NCI-H446 (cell line): ENCODE measurements around the gene CTNNAL1.

ENCODE experiments used
- DNase-seq, 2 experiments: peaks; one replicate each; lab custom pipeline; 2025; lab: John Stamatoyannopoulos, UW

CTNNAL1 gene

DNA sequence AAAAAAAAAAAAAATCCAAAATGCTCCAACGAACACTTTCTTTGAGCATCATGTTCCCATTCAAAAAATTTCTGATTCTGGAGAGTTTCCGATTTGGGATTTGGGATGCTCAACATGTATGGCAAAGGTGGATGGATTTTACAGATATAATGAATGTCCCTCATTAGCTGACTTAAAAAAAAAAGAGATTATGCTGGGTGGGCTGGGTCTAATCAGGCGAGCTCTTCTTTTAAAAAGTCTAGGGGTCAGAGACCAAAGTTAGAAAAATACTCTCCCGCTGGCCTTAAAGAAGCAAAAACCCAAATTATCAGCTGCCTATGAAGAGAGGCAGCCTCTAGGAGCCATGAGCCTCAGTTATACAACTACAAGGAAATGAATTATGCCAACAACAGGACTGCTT lies 15.2 kb upstream of the CTNNAL1 start:
- DNase-seq = no peak

DNA sequence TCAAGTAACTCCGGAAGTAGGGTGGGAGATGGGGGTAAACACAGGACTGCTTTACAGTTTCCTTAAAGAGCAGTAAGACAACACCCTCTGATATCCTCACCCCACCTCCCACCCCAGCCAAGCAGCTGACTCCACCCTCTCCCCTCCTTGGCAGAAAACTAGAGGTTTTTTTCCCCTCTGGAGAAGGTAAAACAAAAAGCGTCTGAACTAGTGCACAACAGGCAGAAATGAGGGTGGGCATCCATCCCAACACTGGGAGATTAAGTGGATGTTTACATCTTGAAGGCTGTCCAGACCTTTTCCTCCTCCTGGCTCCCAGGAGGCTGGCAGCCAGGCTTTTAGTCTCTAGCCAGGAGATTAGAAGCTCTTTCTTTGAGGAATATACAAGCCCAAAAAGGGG lies 13.9 kb upstream of the CTNNAL1 start:
- DNase-seq = peak in 1 of 2 experiments; percentile 17

GRCh38 chr9:109026306-109026705 lies 13.0 kb upstream of the CTNNAL1 start:
- no peak for DNase-seq

- DNase-seq = no peak
Observed at GRCh38 chr9:109022873-109023272, 9.6 kb upstream of the CTNNAL1 start.

DNA sequence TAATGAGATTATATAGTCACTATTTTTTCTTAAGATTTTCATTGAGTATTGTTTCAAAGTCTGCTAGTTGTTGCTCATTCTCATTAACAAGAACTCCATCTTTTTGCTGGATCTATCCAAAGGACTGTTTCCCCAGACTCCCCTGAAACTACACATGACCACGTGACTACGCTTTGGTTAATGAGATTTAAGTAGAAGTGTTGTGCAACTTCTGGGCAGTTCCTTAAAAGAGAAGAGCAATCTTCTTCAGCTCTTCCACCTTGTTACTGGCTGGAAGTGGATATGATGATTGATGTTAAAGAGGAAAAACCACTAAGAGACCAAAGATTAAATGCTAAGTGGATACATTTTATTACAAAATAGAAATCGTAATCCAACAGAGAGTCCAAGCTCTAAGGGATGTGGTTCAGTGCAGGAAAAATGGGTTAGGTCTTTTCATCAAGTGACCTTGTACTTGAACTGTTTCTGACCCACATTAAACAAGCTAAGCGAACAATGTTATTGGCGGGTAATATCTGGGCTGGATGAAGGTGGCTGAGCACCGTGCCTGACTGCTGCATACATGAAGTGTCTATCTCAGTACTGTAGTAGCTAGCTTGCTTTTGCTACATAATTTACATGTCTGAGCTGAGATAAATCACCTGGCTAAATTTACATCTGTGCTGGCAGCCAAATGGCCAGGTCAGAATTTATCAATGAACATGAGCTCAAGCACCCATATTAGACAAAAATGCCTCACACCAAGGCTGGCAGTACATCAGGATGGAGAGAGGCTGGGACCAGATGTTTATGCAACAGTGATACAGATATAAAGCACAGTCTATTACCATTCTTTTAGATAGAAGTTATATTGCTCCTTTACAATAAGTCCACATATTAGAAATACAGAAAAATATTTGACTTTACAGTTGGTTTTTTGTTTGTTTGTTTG lies 7.5 kb upstream of the CTNNAL1 start:
- DNase-seq = no peak

GRCh38 chr9:109020113-109020512 lies 6.8 kb upstream of the CTNNAL1 start:
- DNase-seq = no peak

- no peak for DNase-seq
Observed at GRCh38 chr9:109019420-109019819, 6.1 kb upstream of the CTNNAL1 start.

DNA sequence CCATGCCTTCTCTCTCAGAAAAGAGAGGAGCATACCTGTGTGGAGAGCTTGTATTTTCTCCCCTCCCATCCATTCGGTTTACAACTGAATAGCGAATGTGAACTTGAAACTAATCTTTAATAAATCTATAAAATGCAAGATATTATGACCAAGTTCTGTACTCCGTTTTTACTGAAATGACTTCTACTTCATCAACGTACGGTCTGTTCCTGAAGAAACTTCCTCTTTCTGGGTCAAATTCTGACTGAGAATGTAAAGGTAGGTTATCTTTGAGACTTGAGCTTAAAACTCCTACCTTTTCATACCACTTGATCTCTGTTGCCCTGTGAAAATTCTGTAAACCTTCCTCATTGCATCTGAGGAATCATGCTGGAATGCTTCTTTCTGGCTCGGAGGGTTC lies 4.2 kb upstream of the CTNNAL1 start:
- DNase-seq = no peak

DNA sequence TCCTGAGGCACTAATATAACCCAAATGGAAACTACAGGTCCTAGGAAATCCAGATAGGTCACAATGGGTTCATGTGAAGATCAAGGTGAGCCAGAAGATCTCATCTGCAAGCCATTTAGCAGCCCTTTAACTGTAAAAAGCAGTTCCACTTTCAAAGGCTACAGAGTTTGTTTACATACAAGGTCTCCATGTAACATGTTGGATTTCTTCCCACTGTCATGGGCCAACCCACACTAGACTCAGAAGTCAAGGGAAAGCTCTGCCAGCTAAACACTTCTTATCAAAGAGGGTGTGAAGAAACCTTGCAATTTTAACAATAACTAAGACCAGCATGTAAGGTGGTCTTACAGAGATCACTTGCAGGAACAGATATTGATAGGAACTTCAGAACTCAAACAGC lies 3.8 kb upstream of the CTNNAL1 start:
- peak in 1 of 2 experiments; percentile 0 for DNase-seq

- DNase-seq = no peak
Observed at GRCh38 chr9:109016132-109016531, 2.8 kb upstream of the CTNNAL1 start.

DNA sequence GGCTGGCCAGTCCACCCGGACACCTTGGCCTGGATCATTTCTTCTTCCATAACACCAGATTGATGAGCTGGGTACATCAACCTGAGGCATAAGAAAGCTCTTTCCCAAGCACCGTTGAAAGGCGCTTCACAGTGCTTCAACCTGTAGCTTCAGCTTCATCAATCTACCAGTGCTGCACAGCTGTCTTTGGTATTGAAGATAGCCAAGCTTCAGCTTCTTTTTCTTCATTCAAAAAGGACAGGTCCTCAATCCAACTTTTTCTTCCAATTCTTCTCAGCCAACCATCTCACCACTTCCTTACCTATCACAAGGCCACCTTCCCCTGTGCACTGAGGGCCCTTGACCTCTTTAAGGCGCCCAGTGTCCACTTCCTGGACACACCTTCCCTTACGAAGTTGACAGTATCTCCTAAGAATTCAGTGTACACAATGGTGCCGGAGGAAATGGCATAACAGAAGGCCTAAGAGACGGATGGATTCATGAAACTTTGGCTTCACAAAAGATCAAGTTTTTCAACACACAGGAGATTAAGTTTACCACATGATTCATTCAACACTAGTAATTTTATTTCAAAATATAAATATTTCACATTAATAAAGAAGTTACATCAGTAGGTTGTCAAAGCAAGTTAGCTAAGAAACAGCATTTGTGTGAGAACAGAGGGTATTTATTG lies 1.4 kb upstream of the CTNNAL1 start:
- no peak for DNase-seq

DNA sequence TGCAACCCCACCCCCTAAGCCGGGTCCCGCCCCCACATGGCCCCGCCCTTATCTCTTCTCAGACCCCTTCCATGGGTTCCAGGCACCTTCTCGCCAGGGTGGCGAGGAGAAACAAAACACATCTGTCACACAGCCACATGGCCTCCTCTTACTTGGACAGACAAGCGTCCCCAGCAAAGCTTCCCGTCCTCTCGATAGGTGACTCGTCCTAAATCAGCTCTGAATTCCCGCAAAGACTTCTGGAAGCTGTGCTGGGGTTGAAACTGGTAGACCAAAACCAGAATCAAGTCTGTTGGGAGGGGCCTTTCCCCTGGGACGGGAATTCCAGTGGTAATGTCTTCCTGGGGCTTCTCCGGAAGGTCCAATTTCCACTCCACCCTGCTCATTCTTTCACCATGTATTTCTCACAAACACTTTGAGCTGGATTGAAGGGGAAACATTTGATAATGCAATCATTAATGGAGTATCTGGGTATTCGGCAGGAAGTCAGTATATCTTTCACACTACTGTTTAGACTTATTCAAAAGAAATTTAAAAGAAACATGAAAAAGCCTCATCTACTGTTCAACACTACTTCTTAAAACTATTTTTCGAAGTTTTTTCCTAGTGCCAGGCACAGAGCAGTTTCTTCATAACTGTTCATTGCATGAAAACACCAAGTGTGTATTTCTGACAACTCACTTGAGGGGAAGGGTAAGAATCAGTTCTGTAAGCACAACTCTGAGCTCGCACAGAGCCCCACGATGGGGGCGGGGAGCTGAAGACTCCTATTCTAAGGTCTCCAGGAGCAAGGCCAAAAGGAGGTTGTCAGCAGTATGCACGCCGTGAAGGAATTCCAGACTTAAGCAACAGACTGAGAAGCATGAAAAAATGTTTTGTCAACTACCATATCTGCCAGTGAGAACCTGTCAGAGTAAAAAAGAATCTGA lies 644 bp upstream of the CTNNAL1 start:
- no peak for DNase-seq

- peak; percentile 21 to 40 for DNase-seq
Observed at GRCh38 chr9:109012009-109012875, 1.1 kb downstream of the CTNNAL1 start.

- DNase-seq = no peak
Observed at GRCh38 chr9:109011231-109011671, 2.0 kb downstream of the CTNNAL1 start.

DNA sequence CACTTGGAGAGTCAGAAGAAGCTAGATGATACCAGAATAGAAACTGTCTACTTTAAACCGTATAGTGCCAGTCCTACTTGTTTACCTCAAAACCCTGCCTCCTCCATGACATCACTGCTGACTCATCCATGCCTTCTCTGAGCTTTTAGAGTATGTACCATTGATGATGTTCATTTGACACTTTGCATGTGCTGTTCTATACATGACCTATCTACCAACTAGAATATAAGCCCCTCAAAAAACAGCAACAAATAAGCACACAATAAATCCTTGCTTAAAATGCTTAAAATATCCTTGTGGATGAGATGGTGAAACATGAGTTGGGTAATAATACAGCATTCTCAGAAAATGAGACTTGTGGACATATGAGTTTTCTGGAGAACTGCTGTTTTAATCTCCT lies 2.6 kb downstream of the CTNNAL1 start:
- peak in 1 of 2 experiments; percentile 1 for DNase-seq

DNA sequence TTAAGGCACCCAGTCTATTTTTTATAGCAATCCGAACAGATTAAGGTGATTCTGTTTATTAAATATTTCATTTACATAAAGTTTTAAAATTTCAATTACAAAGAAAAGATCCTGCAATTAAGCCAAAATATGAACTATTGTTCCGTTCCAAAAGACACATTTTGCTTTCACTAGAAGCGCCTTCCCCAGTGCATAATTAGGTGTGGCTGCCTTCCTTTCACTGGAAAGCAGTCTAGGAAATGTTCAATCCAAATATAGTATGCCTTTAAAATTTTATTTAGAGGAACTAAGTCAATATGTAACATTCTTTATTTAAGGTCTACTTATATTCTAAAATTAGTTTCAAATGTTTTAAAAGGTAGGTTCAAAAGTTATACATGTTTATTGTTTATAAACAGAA lies 7.6 kb downstream of the CTNNAL1 start:
- DNase-seq = no peak

- DNase-seq = no peak
Observed at GRCh38 chr9:109003116-109003515, 10.2 kb downstream of the CTNNAL1 start.

- no peak for DNase-seq
Observed at GRCh38 chr9:109002141-109002540, 11.2 kb downstream of the CTNNAL1 start.

DNA sequence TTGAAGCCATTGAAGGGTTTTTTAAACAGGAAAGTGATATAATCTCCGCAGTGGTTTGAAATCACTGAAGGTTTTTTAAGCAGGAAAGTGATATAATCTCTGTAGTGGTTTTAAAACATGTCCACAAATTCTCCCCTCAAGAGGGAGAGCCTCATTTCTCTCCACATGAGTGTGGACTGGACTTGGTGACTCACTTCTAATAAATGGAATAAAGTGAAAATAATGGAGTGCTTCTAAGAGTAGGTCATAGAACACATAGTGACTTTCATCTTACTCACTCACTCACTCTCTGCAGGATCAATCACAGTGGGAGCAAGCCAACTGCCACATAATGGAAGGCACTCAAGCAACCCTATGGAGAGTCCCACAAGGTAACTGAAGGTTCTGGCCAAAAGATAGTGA lies 12.0 kb downstream of the CTNNAL1 start:
- no peak for DNase-seq

DNA sequence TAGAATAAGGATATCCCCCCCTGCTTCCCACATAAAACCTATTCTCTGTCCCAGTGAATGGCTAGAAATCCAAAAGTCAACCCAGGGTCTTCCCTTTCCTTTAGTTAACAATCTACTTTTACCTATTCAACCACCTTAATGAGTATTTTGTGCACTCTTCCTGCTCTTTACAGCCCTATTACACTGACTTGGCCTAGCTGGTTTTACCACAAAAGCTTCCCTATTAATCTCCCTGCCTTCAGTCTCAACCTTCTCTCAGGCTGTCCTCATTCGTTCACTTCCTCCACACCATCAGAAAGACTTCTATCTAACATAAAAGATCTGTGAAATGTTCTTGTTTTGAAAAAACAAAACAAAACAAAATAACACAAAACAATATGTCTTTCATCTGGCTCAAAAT lies 16.2 kb downstream of the CTNNAL1 start:
- DNase-seq = no peak

GRCh38 chr9:108996643-108997042 lies 16.7 kb downstream of the CTNNAL1 start:
- no peak for DNase-seq
